K562 (cell line): ENCODE data around the gene SMAD3. TPM values are rescaled to one million over a fixed set of nuclear protein-coding genes. Genes with fewer than 3 reads are reported as not detected.
A peak's percentile ranks its signal among the peaks of the same experiment; 100 is the strongest.

Source experiments
- C11orf30 ChIP-seq: fragments of 450-650 bp; IDR thresholded peaks from 2 replicates; pipeline ENCODE4 v1.6.1; 2016; ENCODE audit warnings: low read depth, mild to moderate bottlenecking
- EGR1 ChIP-seq: fragments of 450-650 bp; conservative IDR thresholded peaks from 2 replicates; pipeline ENCODE4 v1.6.1; 2017; ENCODE audit warnings: mild to moderate bottlenecking
- FOXA3 ChIP-seq, 2 experiments: fragments of 450-650 bp in 1 of 2; sonication (generic) in 1 of 2; formaldehyde crosslinking; IDR thresholded peaks in 1 of 2; conservative IDR thresholded peaks in 1 of 2; 2 replicates each; pipeline versions ENCODE4 v1.4.0 to v1.8.0; 2020 to 2022; ENCODE audit warnings: mild to moderate bottlenecking in 2 of 2, missing genetic modification reagents in 1 of 2
- HDAC3 ChIP-seq: fragments of 450-650 bp; IDR thresholded peaks from 2 replicates; pipeline ENCODE4 v1.6.1; 2018; ENCODE audit warnings: borderline replicate concordance, mild to moderate bottlenecking, moderate library complexity; ENCODE audit not compliant: partially characterized antibody
- JUN ChIP-seq, 2 experiments: sonication (generic) in 1 of 2; formaldehyde crosslinking in 1 of 2; IDR thresholded peaks; 2 replicates each; pipeline versions ENCODE4 v1.6.1 to v1.8.0; 2012 to 2022; ENCODE audit warnings: borderline replicate concordance in 2 of 2, mild to moderate bottlenecking in 2 of 2, improper control_type of control experiment in 1 of 2, low read depth in 1 of 2, low read length in 1 of 2, missing genetic modification reagents in 1 of 2
- POLR2AphosphoS5 ChIP-seq: IDR thresholded peaks from 2 replicates; pipeline ENCODE4 v1.6.1; 2011; ENCODE audit warnings: mild to moderate bottlenecking, low read depth, low read length, moderate library complexity; ENCODE audit not compliant: control insufficient read depth, insufficient read depth
- RBFOX2 ChIP-seq: fragments of 200-400 bp; formaldehyde crosslinking; IDR thresholded peaks from 2 replicates; pipeline ENCODE4 v1.6.1; 2017; ENCODE audit warnings: low read depth, mild to moderate bottlenecking, low read length, moderate library complexity
- ZNF224 ChIP-seq: sonication (generic); formaldehyde crosslinking; IDR thresholded peaks from 2 replicates; pipeline ENCODE4 v1.8.0; 2022; ENCODE audit warnings: mild to moderate bottlenecking, missing genetic modification reagents
- ZNF695 ChIP-seq: fragments of 450-650 bp; formaldehyde crosslinking; IDR thresholded peaks from 2 replicates; pipeline ENCODE4 v1.4.0; 2020; ENCODE audit warnings: mild to moderate bottlenecking, moderate library complexity
- polyA plus RNA-seq, 8 experiments: library from polyadenylated mRNA; depleted of rRNA in 4 of 8; stranded (reverse) in 5 of 8; unstranded in 3 of 8; fragments of >200 nt; fragmentation: Nextera tagmentation in 2 of 8; fragmentation: Illumina TruSeq in 1 of 8; extraction: Ambion mirVana in 2 of 8; extraction: Trizol in 1 of 8; gene quantifications; 2 replicates each; pipeline versions ENCODE4 v1.2.1 to v1.2.3, GENCODE V29; 2011 to 2014; ENCODE audit warnings: inconsistent platforms in 1 of 8, missing spikeins in 1 of 8
- total RNA-seq, 7 experiments: library from RNA; depleted of rRNA in 6 of 7; stranded (reverse); fragments of >200 nt in 6 of 7; fragmentation: Illumina TruSeq in 2 of 7; extraction: Trizol in 2 of 7; gene quantifications; 2 replicates each; pipeline versions ENCODE4 v1.2.1 to v1.2.3, GENCODE V29; 2011 to 2021; ENCODE audit warnings: low replicate concordance in 1 of 7
- TF ChIP-seq, protein P1 (sequence below), 3 experiments: fragments of 200-800 bp in 1 of 3; fragments of 250-450 bp in 1 of 3; fragments of 450-650 bp in 1 of 3; sonication (Bioruptor Pico) in 1 of 3; sonication (Bioruptor generic) in 1 of 3; formaldehyde crosslinking in 1 of 3; IDR thresholded peaks; 2 replicates each; pipeline versions ENCODE4 v1.6.1 to v1.8.0; 2016 to 2022; ENCODE audit warnings: mild to moderate bottlenecking in 2 of 3, missing genetic modification characterization in 2 of 3, missing compliant biosample characterization in 1 of 3, moderate library complexity in 1 of 3
- TF ChIP-seq, protein P2 (sequence below), 2 experiments: fragments of 450-650 bp; formaldehyde crosslinking in 1 of 2; IDR thresholded peaks; 2 replicates each; pipeline versions ENCODE4 v1.4.0 to v1.6.1; 2014 to 2020; ENCODE audit warnings: mild to moderate bottlenecking in 2 of 2, borderline replicate concordance in 1 of 2, low read depth in 1 of 2
- TF ChIP-seq, protein P3 (sequence below), 3 experiments: fragments of 200-800 bp in 1 of 3; sonication (Bioruptor generic) in 1 of 3; sonication (generic) in 1 of 3; formaldehyde crosslinking in 1 of 3; IDR thresholded peaks; 2 replicates each; pipeline versions ENCODE4 v1.6.1 to v1.8.0; 2016 to 2022; ENCODE audit warnings: mild to moderate bottlenecking in 2 of 3, missing compliant biosample characterization in 2 of 3, missing genetic modification characterization in 2 of 3, missing genetic modification reagents in 1 of 3

Gene SMAD3
- total and polyA plus RNA-seq, 9 of the 15 experiments (the other 6 are each of a cell fraction or from before 2014, with no cell fraction given) = 4.3 to 39.2 (median 11.1) TPM

DNA sequence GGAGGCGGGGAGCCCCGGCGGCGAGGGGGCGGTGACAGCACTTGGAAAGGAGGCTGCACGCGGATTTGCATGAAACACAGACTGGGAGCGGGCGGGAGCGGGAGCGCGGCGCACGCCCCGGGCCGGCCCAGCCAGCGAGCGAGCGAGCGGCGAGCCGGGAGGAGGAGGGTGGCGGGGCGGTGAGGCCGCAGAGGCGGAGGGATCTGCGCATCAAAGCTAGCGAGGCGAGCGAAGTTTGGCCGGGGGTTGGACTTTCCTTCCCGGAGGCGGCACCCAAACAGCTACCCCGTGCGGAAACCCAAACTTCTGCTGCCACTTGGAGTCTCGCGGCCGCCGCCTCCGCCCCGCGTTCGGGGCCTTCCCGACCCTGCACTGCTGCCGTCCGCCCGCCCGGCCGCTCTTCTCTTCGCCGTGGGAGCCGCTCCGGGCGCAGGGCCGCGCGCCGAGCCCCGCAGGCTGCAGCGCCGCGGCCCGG is at the start of gene SMAD3 (continued):
- TF ChIP-seq, protein P1, sequence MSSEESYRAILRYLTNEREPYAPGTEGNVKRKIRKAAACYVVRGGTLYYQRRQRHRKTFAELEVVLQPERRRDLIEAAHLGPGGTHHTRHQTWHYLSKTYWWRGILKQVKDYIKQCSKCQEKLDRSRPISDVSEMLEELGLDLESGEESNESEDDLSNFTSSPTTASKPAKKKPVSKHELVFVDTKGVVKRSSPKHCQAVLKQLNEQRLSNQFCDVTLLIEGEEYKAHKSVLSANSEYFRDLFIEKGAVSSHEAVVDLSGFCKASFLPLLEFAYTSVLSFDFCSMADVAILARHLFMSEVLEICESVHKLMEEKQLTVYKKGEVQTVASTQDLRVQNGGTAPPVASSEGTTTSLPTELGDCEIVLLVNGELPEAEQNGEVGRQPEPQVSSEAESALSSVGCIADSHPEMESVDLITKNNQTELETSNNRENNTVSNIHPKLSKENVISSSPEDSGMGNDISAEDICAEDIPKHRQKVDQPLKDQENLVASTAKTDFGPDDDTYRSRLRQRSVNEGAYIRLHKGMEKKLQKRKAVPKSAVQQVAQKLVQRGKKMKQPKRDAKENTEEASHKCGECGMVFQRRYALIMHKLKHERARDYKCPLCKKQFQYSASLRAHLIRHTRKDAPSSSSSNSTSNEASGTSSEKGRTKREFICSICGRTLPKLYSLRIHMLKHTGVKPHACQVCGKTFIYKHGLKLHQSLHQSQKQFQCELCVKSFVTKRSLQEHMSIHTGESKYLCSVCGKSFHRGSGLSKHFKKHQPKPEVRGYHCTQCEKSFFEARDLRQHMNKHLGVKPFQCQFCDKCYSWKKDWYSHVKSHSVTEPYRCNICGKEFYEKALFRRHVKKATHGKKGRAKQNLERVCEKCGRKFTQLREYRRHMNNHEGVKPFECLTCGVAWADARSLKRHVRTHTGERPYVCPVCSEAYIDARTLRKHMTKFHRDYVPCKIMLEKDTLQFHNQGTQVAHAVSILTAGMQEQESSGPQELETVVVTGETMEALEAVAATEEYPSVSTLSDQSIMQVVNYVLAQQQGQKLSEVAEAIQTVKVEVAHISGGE (CRISPR knock-in tag; IDR thresholded peaks at IDR 0.05) = peak in 2 of 3 experiments; percentile 34 to 36; a peak in 1 of 6 replicates
- TF ChIP-seq RBFOX2 (peak; percentile 77), HDAC3 (no peak), JUN (IDR thresholded peaks at IDR 0.05; ENCODE audit: borderline replicate concordance, low read depth, low read length) (no peak), JUN (CRISPR knock-in tag; IDR thresholded peaks at IDR 0.05; ENCODE audit: borderline replicate concordance) (no peak), EGR1 (peak; percentile 37; the same call in 1 of the 2 replicates), FOXA3 (CRISPR knock-in tag; conservative IDR thresholded peaks at IDR 0.05 in 1 of 2, IDR thresholded peaks at IDR 0.05 in 1 of 2) (no peak), POLR2AphosphoS5 (peak; percentile 53), ZNF224 (CRISPR knock-in tag) (no peak), C11orf30 (no peak), ZNF695 (no peak)
- TF ChIP-seq, protein P2, sequence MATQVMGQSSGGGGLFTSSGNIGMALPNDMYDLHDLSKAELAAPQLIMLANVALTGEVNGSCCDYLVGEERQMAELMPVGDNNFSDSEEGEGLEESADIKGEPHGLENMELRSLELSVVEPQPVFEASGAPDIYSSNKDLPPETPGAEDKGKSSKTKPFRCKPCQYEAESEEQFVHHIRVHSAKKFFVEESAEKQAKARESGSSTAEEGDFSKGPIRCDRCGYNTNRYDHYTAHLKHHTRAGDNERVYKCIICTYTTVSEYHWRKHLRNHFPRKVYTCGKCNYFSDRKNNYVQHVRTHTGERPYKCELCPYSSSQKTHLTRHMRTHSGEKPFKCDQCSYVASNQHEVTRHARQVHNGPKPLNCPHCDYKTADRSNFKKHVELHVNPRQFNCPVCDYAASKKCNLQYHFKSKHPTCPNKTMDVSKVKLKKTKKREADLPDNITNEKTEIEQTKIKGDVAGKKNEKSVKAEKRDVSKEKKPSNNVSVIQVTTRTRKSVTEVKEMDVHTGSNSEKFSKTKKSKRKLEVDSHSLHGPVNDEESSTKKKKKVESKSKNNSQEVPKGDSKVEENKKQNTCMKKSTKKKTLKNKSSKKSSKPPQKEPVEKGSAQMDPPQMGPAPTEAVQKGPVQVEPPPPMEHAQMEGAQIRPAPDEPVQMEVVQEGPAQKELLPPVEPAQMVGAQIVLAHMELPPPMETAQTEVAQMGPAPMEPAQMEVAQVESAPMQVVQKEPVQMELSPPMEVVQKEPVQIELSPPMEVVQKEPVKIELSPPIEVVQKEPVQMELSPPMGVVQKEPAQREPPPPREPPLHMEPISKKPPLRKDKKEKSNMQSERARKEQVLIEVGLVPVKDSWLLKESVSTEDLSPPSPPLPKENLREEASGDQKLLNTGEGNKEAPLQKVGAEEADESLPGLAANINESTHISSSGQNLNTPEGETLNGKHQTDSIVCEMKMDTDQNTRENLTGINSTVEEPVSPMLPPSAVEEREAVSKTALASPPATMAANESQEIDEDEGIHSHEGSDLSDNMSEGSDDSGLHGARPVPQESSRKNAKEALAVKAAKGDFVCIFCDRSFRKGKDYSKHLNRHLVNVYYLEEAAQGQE (IDR thresholded peaks at IDR 0.05; ENCODE audit: borderline replicate concordance) = no peak
- TF ChIP-seq, protein P2 (CRISPR knock-in tag; IDR thresholded peaks at IDR 0.05; ENCODE audit: low read depth) = 0 out of 2 replicates have a peak, but pooled peaks have one; percentile 26
- TF ChIP-seq, protein P3, sequence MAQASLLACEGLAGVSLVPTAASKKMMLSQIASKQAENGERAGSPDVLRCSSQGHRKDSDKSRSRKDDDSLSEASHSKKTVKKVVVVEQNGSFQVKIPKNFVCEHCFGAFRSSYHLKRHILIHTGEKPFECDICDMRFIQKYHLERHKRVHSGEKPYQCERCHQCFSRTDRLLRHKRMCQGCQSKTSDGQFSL (CRISPR knock-in tag; IDR thresholded peaks at IDR 0.05) = no peak
- TF ChIP-seq, protein P3 (tag; IDR thresholded peaks at IDR 0.05) = no peak
